SK-N-SH (cell line): ENCODE results near the gene PACSIN2. TPM values are rescaled to one million over a fixed set of nuclear protein-coding genes. Genes with fewer than 3 reads are reported as not detected.
A peak's percentile ranks its signal among the peaks of the same experiment; 100 is the strongest.

Source experiments
- CTCF ChIA-PET: fragments of 300-600, 350-600 bp; formaldehyde crosslinking; extraction: SDS; loops from one replicate; lab custom pipeline; 2021; lab: Yijun Ruan, JAX
- POLR2A ChIA-PET: fragments of 350-600 bp; sonication (Branson Sonifier 250); formaldehyde crosslinking; extraction: SDS; loops from one replicate; lab custom pipeline; 2020; ENCODE audit warnings: antibody characterized with exemption, inconsistent platforms; lab: Yijun Ruan, JAX
- DNase-seq: peaks from one replicate; pipeline ENCODE4 v3.0.0; 2012
- H2AFZ ChIP-seq: fragments of 200-600 bp; sonication (generic); 2 replicates; pipeline ENCODE4 v1.8.1; 2016; ENCODE audit warnings: antibody characterized with exemption, mild to moderate bottlenecking, low read depth
- H3F3A ChIP-seq: fragments of 200-600 bp; sonication (generic); replicated peaks from 2 replicates; pipeline ENCODE3; 2016; ENCODE audit warnings: antibody characterized with exemption, mild to moderate bottlenecking; ENCODE audit not compliant: insufficient read depth
- H3K27ac ChIP-seq, 2 experiments: fragments of 200-500 bp in 1 of 2; fragments of 200-600 bp in 1 of 2; sonication (Bioruptor generic) in 1 of 2; sonication (generic), shearing (Covaris generic) in 1 of 2; 2 replicates each; pipeline versions ENCODE4 v1.5.1 to v1.6.1; 2014 to 2016; ENCODE audit warnings: low read depth in 2 of 2, inconsistent platforms in 1 of 2, low read length in 1 of 2, mild to moderate bottlenecking in 1 of 2, mixed read lengths in 1 of 2
- H3K27me3 ChIP-seq: fragments of 200-600 bp; sonication (generic), shearing (Covaris generic); 2 replicates; pipeline ENCODE4 v1.6.1; 2016; ENCODE audit warnings: mixed run types; ENCODE audit not compliant: insufficient read depth
- H3K36me3 ChIP-seq, 2 experiments: fragments of 200-500 bp in 1 of 2; fragments of 200-600 bp in 1 of 2; sonication (Bioruptor generic) in 1 of 2; sonication (generic) in 1 of 2; replicated peaks in 1 of 2; 2 replicates each; pipeline versions ENCODE3 to v1.5.1; 2014 to 2016; ENCODE audit warnings: low read length in 1 of 2, mild to moderate bottlenecking in 1 of 2; ENCODE audit not compliant: insufficient read depth in 2 of 2, control insufficient read depth in 1 of 2
- H3K4me1 ChIP-seq, 2 experiments: fragments of 200-500 bp in 1 of 2; fragments of 200-600 bp in 1 of 2; sonication (Bioruptor generic) in 1 of 2; sonication (generic), shearing (Covaris generic) in 1 of 2; 2 replicates each; pipeline versions ENCODE4 v1.5.1 to v1.6.1; 2014 to 2016; ENCODE audit warnings: low read depth in 1 of 2, low read length in 1 of 2, mixed run types in 1 of 2; ENCODE audit not compliant: insufficient read depth in 2 of 2, control insufficient read depth in 1 of 2
- H3K4me2 ChIP-seq: fragments of 200-600 bp; sonication (generic), shearing (Covaris generic); 2 replicates; pipeline ENCODE4 v1.6.1; 2017; ENCODE audit warnings: mixed run types
- H3K4me3 ChIP-seq, 2 experiments: fragments of 200-500 bp in 1 of 2; fragments of 200-600 bp in 1 of 2; sonication (Bioruptor generic) in 1 of 2; sonication (generic), shearing (Covaris generic) in 1 of 2; 2 replicates each; pipeline versions ENCODE4 v1.5.1 to v1.8.1; 2014 to 2016; ENCODE audit warnings: low read depth in 2 of 2, inconsistent platforms in 1 of 2, low read length in 1 of 2, mild to moderate bottlenecking in 1 of 2, mixed read lengths in 1 of 2, moderate library complexity in 1 of 2
- H3K79me2 ChIP-seq: fragments of 200-600 bp; sonication (generic); 2 replicates; pipeline ENCODE4 v1.8.1; 2017; ENCODE audit warnings: mild to moderate bottlenecking; ENCODE audit not compliant: insufficient read depth
- H3K9ac ChIP-seq: fragments of 200-600 bp; sonication (generic); 2 replicates; pipeline ENCODE4 v1.6.1; 2017; ENCODE audit warnings: mixed run types
- H3K9me2 ChIP-seq: fragments of 200-600 bp; sonication (generic); 2 replicates; pipeline ENCODE4 v1.6.1; 2017; ENCODE audit warnings: mixed run types
- H3K9me3 ChIP-seq: fragments of 200-600 bp; sonication (generic); 2 replicates; pipeline ENCODE4 v1.6.1; 2017; ENCODE audit warnings: mixed run types, mild to moderate bottlenecking, moderate library complexity
- H4K20me1 ChIP-seq: fragments of 200-600 bp; sonication (generic); 2 replicates; pipeline ENCODE4 v1.6.1; 2017; ENCODE audit warnings: mild to moderate bottlenecking, mixed run types; ENCODE audit not compliant: insufficient read depth
- CHD2 ChIP-seq: fragments of 150-350 bp; IDR thresholded peaks from 2 replicates; pipeline ENCODE4 v1.6.1; 2018; ENCODE audit warnings: low read length; ENCODE audit not compliant: partially characterized antibody
- ELF1 ChIP-seq: IDR thresholded peaks from 2 replicates; pipeline ENCODE4 v1.4.0; 2012
- EZH2phosphoT487 ChIP-seq: fragments of 200-600 bp; sonication (generic); IDR thresholded peaks from 2 replicates; pipeline ENCODE4 v1.6.1; 2017; ENCODE audit warnings: low read depth, mixed run types, mild to moderate bottlenecking, antibody characterized with exemption, moderate library complexity, borderline replicate concordance
- FOSL2 ChIP-seq: IDR thresholded peaks from 2 replicates; pipeline ENCODE4 v1.4.0; 2012; ENCODE audit warnings: low read depth, mild to moderate bottlenecking, moderate library complexity, borderline replicate concordance
- FOXJ3 ChIP-seq: sonication (generic); formaldehyde crosslinking; IDR thresholded peaks from 2 replicates; pipeline ENCODE4 v1.5.1; 2020; ENCODE audit warnings: mild to moderate bottlenecking, missing genetic modification reagents
- GABPA ChIP-seq: IDR thresholded peaks from 2 replicates; pipeline ENCODE4 v1.4.0; 2012; ENCODE audit warnings: low read depth, mild to moderate bottlenecking
- IRF3 ChIP-seq: fragments of 150-350 bp; IDR thresholded peaks from 2 replicates; pipeline ENCODE4 v1.6.1; 2016; ENCODE audit warnings: mild to moderate bottlenecking, low read depth, low read length
- MXI1 ChIP-seq: IDR thresholded peaks from 2 replicates; pipeline ENCODE4 v1.6.1; 2012; ENCODE audit warnings: mild to moderate bottlenecking, low read depth, low read length, improper control_type of control experiment
- NRF1 ChIP-seq: IDR thresholded peaks from 2 replicates; pipeline ENCODE4 v1.6.1; 2012; ENCODE audit warnings: low read depth, mild to moderate bottlenecking, low read length
- PBX3 ChIP-seq: IDR thresholded peaks from 2 replicates; pipeline ENCODE4; 2012
- RCOR1 ChIP-seq: fragments of 150-350 bp; IDR thresholded peaks from 2 replicates; pipeline ENCODE4 v1.6.1; 2017; ENCODE audit warnings: antibody characterized with exemption, low read length
- RFX5 ChIP-seq: IDR thresholded peaks from 2 replicates; pipeline ENCODE4 v1.6.1; 2012; ENCODE audit warnings: mild to moderate bottlenecking, improper control_type of control experiment, low read length
- TAF1 ChIP-seq: IDR thresholded peaks from 2 replicates; pipeline ENCODE4 v1.6.1; 2012; ENCODE audit warnings: low read depth, mild to moderate bottlenecking, low read length, moderate library complexity, borderline replicate concordance
- YY1 ChIP-seq: IDR thresholded peaks from 2 replicates; pipeline ENCODE4 v1.4.0; 2012; ENCODE audit warnings: low read depth, mild to moderate bottlenecking
- ZBTB33 ChIP-seq: IDR thresholded peaks from 2 replicates; pipeline ENCODE4 v1.4.0; 2012; ENCODE audit warnings: low read depth, borderline replicate concordance
- WGBS: methylation state at CpG from one replicate; pipeline ENCODE4 v1.1.6; 2017; ENCODE audit warnings: low lambda C conversion rate; 5-methylcytosine and 5-hydroxymethylcytosine counted together
- polyA plus RNA-seq, 3 experiments: library from polyadenylated mRNA; depleted of rRNA; stranded (reverse); fragments of >200 nt; gene quantifications; 2 replicates each; pipeline ENCODE4 v1.2.3, GENCODE V29; 2012
- TF ChIP-seq, protein P1 (sequence below): fragments of 150-350 bp; IDR thresholded peaks from 2 replicates; pipeline ENCODE4 v1.6.1; 2017; ENCODE audit warnings: antibody characterized with exemption, low read length, low read depth, borderline replicate concordance

PACSIN2 gene
- polyA plus RNA-seq, 1 of the 3 experiments (the other 2 are of a cell fraction), result 60.5 TPM

DNA sequence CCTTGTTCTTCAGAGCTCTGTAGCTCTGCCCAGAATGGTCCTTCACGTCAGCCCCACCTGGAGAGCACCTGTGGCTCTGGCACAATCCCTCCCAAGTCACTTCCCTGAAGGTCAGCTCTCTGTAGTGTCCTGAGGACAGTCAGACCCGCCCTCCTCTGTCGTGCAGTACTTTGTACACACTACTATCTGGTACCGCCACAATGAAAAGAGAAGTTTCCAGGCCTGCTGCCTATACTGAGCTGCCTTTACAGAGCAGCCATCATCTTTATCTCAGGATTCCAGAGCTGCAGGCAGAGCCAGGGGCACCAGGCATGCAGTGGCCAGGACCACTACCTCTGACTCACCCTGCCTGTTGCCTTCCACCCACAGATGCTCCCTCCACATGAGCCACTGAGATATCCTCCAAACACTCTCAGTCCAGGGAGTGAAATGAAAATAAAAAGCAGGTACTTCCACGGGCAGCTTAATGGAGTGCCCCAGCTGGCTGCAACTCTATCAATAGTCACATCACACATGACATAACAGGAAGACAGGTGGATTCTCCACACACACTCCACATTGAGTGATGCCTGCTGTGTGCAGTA is 7.3 kb downstream of the PACSIN2 start:
- H3F3A ChIP-seq, result peaks cover 5% of the 10 kb centered on the region
- no peak overlapping the region for H3K4me3 ChIP-seq
- 67% methylated on average over 4 of the region's 5 CpGs for WGBS
- no peak overlapping the region for H2AFZ ChIP-seq
- H4K20me1 ChIP-seq, result peaks cover 10% of the 10 kb centered on the region; the same call in 1 of the 2 replicates
- ChIA-PET POLR2A (no interaction called here), CTCF (no interaction called here)
- TF ChIP-seq RCOR1 (0 out of 2 replicates have a peak, but pooled peaks have one; percentile 10), IRF3 (no peak), YY1 (no peak), PBX3 (no peak), FOSL2 (peak; percentile 26; the same call in 1 of the 2 replicates)
- no peaks in the 10 kb centered on the region for H3K9me2 ChIP-seq
- peaks cover 95% of the 10 kb centered on the region for H3K79me2 ChIP-seq
- H3K9ac ChIP-seq, result no peak overlapping the region
- H3K36me3 ChIP-seq, result no peaks in the 10 kb centered on the region
- H3K4me2 ChIP-seq, result no peak overlapping the region
- H3K9me3 ChIP-seq, result no peaks in the 10 kb centered on the region
- H3K27me3 ChIP-seq, result no peaks in the 10 kb centered on the region
- H3K4me1 ChIP-seq, result peaks cover 20 to 22% of the 10 kb centered on the region in 2 experiments; a peak in 3 of 4 replicates
- no peak for DNase-seq
- peak overlapping the region in 1 of 2 experiments; percentile 23; a peak in 2 of 4 replicates for H3K27ac ChIP-seq

GRCh38 chr22:43006753-43007152 is 8.2 kb downstream of the PACSIN2 start:
- Histone ChIP-seq H3K27ac (no peak overlapping the region), H3K27me3 (no peaks in the 10 kb centered on the region), H3K9ac (no peak overlapping the region), H2AFZ (no peak overlapping the region), H3K79me2 (peaks cover 91% of the 10 kb centered on the region), H3K4me1 (peaks cover 23 to 26% of the 10 kb centered on the region in 2 experiments), H4K20me1 (peaks cover 10% of the 10 kb centered on the region; the same call in 1 of the 2 replicates)
- 93% methylated on average over 6 of the region's 7 CpGs for WGBS
- POLR2A ChIA-PET, result no interaction called here
- no peak for TF ChIP-seq ZBTB33
- no peak for TF ChIP-seq RFX5
- TF ChIP-seq ELF1, result no peak
- TF ChIP-seq, protein P1, sequence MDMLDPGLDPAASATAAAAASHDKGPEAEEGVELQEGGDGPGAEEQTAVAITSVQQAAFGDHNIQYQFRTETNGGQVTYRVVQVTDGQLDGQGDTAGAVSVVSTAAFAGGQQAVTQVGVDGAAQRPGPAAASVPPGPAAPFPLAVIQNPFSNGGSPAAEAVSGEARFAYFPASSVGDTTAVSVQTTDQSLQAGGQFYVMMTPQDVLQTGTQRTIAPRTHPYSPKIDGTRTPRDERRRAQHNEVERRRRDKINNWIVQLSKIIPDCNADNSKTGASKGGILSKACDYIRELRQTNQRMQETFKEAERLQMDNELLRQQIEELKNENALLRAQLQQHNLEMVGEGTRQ, result no peak
- TF ChIP-seq GABPA, result no peak
- TF ChIP-seq FOXJ3 (CRISPR knock-in tag), result no peak
- no peak for TF ChIP-seq MXI1
- TF ChIP-seq PBX3, result no peak
- no peak for TF ChIP-seq TAF1
- TF ChIP-seq EZH2phosphoT487, result no peak
- no peak for TF ChIP-seq NRF1
- no peak for TF ChIP-seq CHD2
- TF ChIP-seq, all 33 proteins: peak for 0
- Histone ChIP-seq H3K9me2 (no peaks in the 10 kb centered on the region), H3K9me3 (no peaks in the 10 kb centered on the region), H3K4me3 (no peak overlapping the region), H3K4me2 (no peak overlapping the region), H3K36me3 (no peaks in the 10 kb centered on the region), H3F3A (peaks cover 7% of the 10 kb centered on the region)
- DNase-seq, result no peak
- CTCF ChIA-PET, result no interaction called here
